Fibroblast of peridontal ligament (primary cell): ENCODE measurements around the gene ANK3.
"Not testable (repeated sequence)": the region's sequence is repeated elsewhere in the genome, so short reads cannot be mapped to it uniquely, and the experiment has no call there.

Experiments
- DNase-seq: peaks from one replicate; pipeline ENCODE4 v3.0.0-alpha.2; 2010; ENCODE audit errors: extremely low read depth

ANK3 gene

DNA sequence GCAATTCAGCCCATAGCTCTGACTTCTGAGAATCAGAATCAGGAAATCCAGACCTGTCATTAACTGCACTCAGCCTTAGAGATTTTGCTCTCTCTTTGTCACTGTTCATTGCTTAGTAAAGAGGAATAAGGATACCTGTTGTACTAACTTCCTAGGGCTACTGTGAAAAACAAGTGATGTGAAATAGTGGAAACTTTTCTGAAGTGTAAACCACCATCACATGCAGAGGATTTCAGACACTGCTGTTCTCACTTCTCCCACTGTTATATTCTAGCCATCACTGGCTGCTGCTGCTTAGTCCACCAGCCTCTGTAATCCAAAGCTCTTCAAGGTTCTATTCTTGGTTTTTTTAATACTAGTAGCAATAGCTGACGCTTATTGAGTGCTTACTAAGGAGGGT lies 353.7 kb downstream of the ANK3 start:
- no peak for DNase-seq

DNA sequence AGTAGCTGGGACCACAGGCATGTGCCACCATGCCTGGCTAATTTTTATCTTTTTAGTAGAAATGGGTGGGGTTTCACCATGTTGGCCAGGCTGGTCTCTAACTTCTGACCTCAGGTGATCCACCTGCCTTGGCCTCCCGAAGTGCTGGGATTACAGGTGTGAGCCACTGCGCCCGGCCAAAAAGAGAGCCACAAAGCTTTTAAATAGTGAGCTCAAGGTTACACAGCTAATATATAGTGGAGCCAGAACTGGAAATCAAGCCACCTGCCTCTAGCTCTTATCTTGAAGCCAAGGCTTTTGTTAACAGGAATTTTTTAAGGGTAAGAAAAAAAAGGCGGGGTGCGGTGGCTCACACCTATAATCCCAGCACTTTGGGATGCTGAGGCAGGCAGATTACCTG lies 354.3 kb downstream of the ANK3 start:
- not testable (repeated sequence) for DNase-seq

DNA sequence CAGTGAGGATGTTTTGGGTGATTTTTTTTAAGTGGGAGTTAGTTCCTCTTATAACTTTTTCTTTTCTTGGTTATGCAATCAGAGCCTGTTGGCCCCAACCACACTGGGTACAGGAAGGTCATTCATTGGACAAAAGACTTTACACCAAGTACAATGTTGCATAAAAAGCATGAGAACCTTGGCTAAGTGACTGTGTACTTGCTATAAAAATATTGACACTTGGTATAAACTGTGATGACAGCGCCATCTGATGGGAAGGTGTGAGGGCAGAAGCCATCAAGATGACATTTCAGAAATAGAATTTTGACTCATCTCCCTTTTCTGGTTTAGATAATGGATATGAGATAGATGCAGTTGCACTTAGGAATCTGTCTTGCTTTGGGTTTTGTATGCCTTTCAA lies 357.0 kb downstream of the ANK3 start:
- DNase-seq = peak; percentile 62

GRCh38 chr10:60031664-60032063 lies 358.0 kb downstream of the ANK3 start:
- no peak for DNase-seq

- DNase-seq = no peak
Observed at GRCh38 chr10:60031183-60031582, 358.5 kb downstream of the ANK3 start.

DNA sequence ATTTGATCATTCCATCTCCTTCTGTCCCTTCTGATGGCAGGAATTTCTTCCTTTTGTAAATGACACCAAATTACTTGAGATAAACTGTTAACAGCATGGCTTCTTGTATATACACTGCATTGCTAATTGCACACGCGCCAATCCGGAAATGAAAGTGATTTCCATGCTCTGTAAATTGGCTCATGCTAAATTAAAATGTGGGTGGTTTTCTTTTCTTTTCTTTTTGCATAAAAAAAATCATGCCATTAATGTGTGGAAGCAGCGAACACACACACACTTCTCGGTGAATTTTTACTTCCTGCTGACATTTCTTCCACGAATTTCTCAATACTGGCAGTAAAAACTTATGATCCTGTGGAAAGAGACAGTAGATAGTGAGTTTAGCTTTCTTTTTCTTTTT lies 360.2 kb downstream of the ANK3 start:
- no peak for DNase-seq

DNA sequence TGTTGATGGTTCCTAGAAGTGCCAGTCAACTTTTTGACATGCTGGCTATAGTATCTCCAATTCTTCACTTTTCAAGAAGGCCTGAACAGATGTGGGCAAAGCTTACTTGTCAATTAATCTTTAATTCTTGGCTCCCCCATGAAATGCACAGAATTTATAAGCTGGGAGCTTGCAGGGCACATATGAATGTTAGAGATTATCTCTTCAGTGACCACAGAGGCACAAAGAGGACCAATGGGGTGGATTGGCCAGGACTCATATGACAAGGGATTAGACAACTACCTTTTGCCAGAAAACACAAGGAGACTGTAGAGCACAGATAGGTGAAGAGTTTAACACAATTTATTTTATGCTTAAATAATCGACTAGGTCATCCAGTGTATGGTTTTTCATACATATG lies 361.6 kb downstream of the ANK3 start:
- no peak for DNase-seq

GRCh38 chr10:60025279-60025678 lies 364.4 kb downstream of the ANK3 start:
- DNase-seq = no peak

GRCh38 chr10:60024506-60024905 lies 365.2 kb downstream of the ANK3 start:
- no peak for DNase-seq

GRCh38 chr10:60023155-60023877 lies 366.4 kb downstream of the ANK3 start:
- no peak for DNase-seq

GRCh38 chr10:60021361-60021760 lies 368.3 kb downstream of the ANK3 start:
- DNase-seq = no peak

GRCh38 chr10:60016794-60017193 lies 372.9 kb downstream of the ANK3 start:
- no peak for DNase-seq

DNA sequence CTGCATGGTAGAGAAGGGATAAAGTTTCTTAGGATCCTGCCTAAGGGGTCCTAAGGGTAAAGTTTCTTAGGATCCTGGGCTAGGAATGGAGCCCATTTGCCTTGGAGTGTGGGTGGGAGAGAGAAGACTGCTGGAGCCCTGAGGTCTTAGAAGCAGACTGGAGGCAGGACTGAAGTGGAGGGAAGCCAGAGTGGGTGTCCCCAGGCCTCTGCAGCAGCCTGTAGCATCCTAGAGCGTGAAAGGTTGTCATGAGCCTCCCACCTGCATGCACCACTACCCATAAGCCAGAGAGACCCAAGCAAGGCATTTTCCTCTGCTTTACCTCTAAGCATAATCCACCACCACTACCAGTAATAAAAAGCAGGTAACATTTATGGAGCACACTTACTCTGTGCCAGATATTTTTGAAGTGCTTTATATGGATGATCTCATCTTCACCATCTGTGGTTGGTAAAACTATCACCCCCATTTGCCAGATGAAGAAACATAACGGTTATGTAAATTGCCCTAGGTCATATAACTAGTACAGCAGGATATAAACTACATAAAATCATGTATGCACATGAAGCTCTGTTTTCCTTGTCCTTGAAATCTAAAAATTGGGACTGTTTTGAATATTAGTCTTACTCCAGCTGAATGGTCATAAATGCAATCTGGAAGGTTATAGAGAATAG lies 379.8 kb downstream of the ANK3 start:
- DNase-seq = no peak

- DNase-seq = no peak
Observed at GRCh38 chr10:60009276-60009675, 380.4 kb downstream of the ANK3 start.

- no peak for DNase-seq
Observed at GRCh38 chr10:60008816-60009215, 380.9 kb downstream of the ANK3 start.

GRCh38 chr10:60006062-60006461 lies 383.6 kb downstream of the ANK3 start:
- DNase-seq = no peak

- no peak for DNase-seq
Observed at GRCh38 chr10:60003651-60004523, 385.8 kb downstream of the ANK3 start.

- DNase-seq = no peak
Observed at GRCh38 chr10:60000747-60001146, 388.9 kb downstream of the ANK3 start.

- DNase-seq = no peak
Observed at GRCh38 chr10:59997827-59998525, 391.7 kb downstream of the ANK3 start.

- peak; percentile 15 for DNase-seq
Observed at GRCh38 chr10:59995862-59996261, 393.8 kb downstream of the ANK3 start.

GRCh38 chr10:59993931-59994330 lies 395.7 kb downstream of the ANK3 start:
- DNase-seq = no peak

DNA sequence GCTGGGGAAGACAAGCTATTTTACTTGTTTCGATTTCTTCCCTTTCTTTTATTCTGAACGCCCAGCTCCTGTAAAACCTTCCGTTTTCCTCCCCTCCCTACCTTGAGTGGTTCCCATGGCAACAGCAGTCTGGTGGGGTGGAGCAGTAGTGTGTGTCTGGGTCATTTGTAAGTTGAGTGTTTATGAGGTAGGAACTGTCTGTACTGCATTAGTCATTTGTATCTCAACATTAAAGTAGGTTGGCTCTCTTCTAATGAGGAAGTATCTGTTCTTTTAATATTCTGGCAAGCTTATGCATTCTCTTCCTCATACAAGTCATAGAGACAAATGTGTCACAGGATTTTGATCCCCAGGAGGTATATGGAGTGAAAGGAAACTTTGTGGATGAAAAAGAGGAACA lies 398.0 kb downstream of the ANK3 start:
- no peak for DNase-seq
